COLO829 (cell line): ENCODE measurements around the gene SSH3.

Experiments used
- DNase-seq: peaks from one replicate; pipeline ENCODE4 v3.0.0; 2012; ENCODE audit warnings: low spot score

The SSH3 gene

GRCh38 chr11:67293090-67293489, 10.2 kb upstream of the SSH3 start:
- no peak for DNase-seq

- DNase-seq, result no peak
These were observed 7.5 kb upstream of the SSH3 start for GRCh38 chr11:67295846-67296245.

- no peak for DNase-seq
These were observed 4.5 kb upstream of the SSH3 start for GRCh38 chr11:67298786-67299185.

GRCh38 chr11:67299471-67300191, 3.7 kb upstream of the SSH3 start:
- DNase-seq, result no peak

DNA sequence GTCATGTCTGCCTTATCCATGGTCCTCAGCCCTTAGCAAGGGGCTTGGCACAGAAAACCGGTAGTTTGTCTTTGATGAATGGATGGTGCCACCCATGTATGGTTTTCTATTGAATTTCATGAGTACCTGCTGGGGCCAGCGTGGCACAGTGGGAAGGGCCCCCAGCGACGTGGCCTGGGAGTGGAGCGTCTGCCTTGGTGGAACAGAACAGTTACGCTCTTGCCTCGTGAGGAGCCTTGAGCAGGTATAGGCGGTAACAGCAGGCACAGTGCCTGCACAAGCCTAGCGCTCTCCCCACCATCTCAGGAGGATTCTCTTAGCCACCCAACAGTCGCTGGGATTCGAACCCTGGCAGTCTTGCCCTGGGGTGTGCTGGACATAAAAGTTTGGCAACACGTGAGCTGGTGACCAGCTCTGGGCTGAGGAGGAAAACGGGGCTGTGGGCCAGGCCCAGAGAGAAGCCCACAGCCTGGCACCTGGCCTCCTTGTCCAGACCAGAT, 3.0 kb upstream of the SSH3 start:
- no peak for DNase-seq

GRCh38 chr11:67300756-67301312, 2.5 kb upstream of the SSH3 start:
- DNase-seq, result no peak

DNA sequence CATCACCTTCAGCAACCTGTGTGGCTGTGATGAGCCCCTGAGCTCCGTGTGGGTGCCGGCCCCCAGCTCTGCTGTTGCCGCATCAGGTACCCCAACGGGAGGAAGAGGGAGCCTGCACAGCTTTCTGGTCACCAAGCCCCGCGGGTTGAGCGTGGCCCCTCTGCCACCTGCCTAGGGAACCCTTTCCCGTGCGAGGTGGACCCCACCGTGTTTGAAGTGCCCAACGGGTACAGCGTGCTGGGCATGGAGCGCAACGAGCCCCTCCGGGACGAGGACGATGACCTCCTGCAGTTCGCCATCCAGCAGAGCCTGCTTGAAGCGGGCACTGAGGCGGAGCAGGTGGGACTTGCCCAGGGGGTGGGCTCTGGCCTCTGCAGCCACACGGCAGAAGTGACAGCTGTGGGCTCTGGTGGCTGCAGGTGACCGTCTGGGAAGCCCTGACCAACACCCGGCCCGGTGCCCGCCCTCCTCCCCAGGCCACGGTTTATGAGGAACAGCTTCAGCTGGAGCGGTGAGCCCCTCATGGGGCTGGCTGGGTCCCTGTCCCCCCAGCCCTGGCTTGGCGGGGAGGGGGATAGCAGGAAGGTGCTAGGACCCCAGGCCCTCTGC, 1.9 kb upstream of the SSH3 start:
- no peak for DNase-seq

- DNase-seq, result no peak
These were observed 1.3 kb upstream of the SSH3 start for GRCh38 chr11:67301951-67302516.

DNA sequence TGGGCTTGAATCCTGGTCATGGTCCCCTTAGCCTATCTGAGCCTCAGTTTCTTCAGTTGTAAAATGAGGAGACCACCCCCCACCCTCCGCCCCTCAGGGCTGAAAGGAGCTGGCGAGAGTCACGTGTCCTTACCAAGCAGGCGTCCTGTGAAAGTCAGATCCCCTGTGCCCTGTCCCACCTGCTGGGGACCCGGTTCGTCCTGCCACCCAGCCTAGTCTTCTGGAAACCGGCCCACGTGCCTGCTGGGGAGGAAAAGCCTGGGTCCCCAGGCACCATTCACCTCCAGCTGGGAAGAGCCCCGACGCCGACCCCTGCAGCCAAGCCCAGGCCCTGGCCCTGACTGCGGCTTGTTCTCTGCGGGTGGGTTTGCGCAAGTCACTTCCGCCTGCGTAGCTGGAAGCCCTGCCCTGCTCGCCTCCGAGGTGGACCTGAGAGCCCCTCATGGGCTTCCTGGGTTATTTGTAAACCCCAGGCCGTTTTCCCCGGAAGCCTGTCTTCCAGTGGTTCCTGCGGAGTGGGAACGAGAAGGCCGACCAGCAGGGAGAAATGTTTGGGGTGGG, 679 bp upstream of the SSH3 start:
- no peak for DNase-seq

GRCh38 chr11:67303835-67304411, 593 bp downstream of the SSH3 start:
- DNase-seq, result no peak

- DNase-seq, result no peak
These were observed 1.3 kb downstream of the SSH3 start for GRCh38 chr11:67304511-67305113.

- no peak for DNase-seq
These were observed 3.6 kb downstream of the SSH3 start for GRCh38 chr11:67306769-67307544.

GRCh38 chr11:67307545-67308001, 4.2 kb downstream of the SSH3 start:
- no peak for DNase-seq

DNA sequence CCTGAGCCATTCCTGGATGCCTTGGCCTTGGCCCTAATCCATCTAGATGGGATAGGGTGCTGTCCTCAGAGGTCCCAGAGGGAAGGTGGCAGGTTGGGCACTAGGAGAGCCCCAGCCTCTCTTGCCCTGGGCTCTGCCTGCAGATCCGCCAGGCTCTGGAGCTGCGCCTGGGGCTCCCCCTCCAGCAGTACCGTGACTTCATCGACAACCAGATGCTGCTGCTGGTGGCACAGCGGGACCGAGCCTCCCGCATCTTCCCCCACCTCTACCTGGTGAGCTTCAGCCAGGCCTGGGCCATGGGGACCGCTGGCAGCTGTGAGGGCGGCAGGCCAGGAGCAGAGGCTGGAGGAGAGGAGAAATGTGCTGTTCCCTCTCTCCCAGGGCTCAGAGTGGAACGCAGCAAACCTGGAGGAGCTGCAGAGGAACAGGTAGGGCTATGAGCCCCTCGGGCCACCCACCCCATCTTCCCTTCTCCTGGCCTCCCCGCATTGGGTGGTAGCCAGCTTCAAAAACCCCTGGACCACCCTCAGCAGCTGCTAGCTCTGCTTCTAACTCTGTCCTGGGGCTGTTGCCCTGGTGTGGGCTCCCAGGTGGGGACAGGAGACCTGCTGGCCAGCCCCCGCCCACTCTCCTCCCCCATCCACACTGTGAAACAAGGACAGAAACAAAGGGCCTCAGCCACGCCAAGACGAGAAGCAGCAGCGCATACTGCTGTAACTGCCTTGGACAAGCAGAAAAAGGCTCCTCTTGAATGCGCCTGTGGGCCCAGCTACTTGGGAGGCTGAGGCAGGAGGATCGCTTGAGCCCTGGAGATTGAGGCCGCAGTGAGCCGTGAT, 4.9 kb downstream of the SSH3 start:
- no peak for DNase-seq

GRCh38 chr11:67309166-67309565, 5.8 kb downstream of the SSH3 start:
- no peak for DNase-seq

- no peak for DNase-seq
These were observed 6.3 kb downstream of the SSH3 start for GRCh38 chr11:67309661-67310061.

- DNase-seq, result no peak
These were observed 7.1 kb downstream of the SSH3 start for GRCh38 chr11:67310246-67311050.

DNA sequence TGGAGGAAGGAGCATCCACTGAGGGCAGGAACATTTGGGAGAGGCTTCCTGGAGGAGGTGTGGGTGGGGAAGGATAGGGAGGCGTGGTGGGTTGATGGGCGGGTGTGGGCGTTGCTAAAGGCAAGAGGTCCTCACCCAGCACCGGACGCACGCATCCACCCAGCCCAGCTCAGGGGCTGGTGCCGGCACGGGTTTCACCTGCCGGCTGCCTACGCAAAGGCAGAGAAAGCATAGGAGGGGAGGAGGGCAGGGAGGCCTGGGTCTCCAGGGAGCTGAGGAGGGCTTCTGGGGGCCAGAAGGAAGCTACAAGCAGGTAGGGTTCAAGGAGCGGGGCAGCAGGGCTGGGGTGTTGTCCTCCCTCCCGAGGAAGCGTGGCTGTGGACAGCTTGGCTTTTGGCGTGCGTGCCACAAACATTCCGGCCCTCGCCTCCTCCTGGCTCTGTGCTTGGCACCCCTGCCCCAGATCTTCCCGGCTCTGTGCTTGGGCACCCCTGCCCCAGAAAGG, 7.8 kb downstream of the SSH3 start:
- no peak for DNase-seq

GRCh38 chr11:67311556-67312082, 8.3 kb downstream of the SSH3 start:
- no peak for DNase-seq
